Stimulated activated CD4-positive, alpha-beta T cell treated with anti-CD3 and anti-CD28 coated beads, TNF-alpha, amount 100 ng/mL, for 1 hour (primary cell): ENCODE data around the gene MAN1C1.

Source experiments
- DNase-seq, 3 donors: peaks; one replicate each; pipeline ENCODE4 v3.0.0-alpha.2; 2020; ENCODE audit warnings: low read depth in 3 of 3, low spot score in 1 of 3

The MAN1C1 gene

DNA sequence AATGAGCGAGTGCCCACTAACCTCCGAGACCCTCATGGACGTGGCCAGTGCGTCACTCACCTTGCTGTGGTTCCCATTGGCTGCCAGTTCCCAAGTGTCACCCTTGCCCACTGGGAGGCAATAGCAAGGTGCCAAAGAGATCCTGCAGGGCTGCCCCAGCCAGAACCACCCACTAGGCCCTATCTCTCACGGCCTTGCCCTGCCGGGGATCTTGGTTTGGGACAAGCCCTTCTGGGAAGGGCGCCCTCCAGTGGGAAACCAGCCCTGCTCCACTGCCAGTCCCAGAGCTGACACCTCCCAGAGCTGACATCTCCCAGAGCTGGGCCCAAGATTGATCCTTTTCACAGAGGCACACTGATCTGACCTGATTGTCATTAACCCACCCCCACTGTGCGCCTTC lies 181.3 kb downstream of the MAN1C1 start:
- DNase-seq, result no peak

DNA sequence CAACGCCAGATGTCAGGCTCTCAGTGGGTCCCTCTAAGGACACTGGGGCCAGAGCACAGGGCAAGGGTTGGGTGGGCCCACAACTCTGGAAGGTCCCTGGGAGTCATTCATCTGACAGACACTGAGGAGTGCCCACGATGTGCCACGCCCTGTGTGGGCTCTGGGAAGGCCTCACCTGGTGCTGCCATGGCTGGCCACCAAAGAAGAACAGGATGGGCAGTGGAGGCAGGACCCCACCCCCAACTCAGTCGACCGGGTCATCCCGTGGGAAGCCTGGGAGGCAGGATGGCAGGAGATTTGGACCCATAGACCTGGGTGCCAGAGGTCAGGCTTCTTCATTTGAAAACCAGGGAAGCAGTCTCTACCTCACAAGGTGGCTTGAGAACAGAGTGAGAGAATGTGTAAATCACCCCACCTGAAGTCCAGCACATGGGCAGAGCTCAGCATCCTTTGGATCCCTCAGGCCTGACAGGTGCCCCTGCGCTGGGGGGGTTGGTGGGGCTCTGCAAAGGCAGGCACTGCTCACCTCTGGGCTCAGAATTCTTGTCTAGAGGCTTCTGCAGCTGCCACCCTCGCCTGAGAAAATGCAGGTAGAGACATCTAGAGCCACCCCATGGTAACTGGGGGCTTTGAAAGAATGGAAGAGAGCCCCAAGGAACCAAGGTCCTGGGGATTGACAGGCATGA lies 182.2 kb downstream of the MAN1C1 start:
- no peak for DNase-seq

GRCh38 chr1:25799352-25799934 lies 182.9 kb downstream of the MAN1C1 start:
- DNase-seq, result no peak

DNA sequence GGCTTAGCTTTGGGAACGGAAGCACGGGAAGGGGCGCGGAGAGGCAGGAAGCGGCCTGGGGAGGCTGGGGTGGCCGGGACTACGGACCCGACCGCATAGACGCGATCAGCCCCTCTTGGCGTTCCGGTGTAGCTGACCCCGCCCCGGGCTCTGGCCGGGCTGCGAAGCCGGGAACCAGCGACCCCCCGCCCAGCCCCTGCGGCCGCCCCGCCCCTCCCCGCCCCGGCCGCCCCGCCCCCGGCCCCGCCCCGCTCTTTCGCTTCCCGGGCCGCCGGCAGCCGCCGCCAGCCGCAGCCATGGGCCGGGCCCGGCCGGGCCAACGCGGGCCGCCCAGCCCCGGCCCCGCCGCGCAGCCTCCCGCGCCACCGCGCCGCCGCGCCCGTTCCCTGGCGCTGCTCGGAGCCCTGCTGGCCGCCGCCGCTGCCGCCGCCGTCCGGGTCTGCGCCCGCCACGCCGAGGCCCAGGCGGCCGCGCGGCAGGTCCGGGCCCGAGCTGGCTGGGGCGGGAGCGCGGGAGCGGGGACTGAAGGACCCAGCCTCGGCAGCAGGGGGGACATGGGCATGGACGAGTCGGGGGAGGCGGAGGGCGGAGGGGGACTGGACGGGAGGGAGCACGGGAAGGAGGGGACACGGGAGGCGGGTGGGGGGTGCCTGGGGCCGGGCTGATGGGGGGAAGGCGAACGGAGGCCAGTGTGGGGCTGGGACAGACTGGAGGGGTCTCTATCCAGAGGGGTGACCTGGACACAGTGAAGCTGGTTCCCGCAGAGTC lies 183.5 kb downstream of the MAN1C1 start, which contains the start of gene SELENON:
SELENON (plus strand) TSS at position 259 of the 768 bp plus-strand sequence; CDS start at position 297, 38 bp downstream.
- no peak for DNase-seq

DNA sequence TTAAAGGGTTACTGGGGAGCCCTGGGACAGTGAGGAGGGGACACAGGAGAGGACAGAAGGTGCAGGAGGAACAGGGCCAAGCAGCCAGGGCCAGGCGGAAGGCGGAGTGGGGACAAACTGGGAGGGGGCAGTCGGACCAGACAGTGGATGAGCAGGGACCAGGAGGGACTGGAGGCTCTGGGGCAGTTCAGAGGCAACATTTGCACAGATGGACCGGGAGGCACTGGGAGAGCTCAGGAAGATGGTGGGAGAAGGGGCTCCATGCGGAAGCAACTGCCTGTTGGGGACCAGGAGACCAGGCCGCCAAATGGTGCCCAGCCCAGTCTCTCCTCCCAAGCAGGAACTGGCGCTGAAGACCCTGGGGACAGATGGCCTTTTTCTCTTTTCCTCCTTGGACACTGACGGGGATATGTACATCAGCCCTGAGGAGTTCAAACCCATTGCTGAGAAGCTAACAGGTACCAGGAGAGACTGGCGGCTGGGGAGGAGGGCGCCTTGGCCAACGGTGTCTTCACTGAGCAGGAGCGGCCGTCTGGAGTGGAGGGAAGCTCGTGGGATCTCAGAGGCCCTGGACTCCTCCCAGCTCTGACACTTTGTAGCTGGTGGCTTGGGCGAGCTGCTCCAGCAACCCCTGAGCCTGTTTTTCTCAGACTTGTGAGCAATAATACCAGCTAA lies 184.2 kb downstream of the MAN1C1 start:
- no peak for DNase-seq

DNA sequence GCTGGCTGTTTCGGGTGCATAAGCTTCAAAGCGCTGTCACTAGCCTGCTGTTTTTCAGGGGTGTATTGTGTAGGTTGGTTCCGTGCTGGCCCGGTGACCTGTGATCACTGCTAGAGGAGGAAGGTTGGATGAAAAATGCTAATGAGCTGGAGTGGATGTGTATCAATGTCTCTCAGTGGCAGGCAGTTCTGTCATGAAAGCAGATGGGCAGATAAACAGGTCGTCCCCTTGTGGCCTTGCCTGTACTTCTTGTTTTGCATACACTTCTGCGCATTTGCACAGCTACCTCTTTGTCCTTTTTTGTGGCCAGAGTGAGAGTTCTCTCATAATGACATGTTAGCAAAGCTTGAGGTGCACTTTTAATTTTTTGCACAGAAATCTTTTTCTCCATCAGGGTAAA lies 186.3 kb downstream of the MAN1C1 start:
- no peak for DNase-seq

DNA sequence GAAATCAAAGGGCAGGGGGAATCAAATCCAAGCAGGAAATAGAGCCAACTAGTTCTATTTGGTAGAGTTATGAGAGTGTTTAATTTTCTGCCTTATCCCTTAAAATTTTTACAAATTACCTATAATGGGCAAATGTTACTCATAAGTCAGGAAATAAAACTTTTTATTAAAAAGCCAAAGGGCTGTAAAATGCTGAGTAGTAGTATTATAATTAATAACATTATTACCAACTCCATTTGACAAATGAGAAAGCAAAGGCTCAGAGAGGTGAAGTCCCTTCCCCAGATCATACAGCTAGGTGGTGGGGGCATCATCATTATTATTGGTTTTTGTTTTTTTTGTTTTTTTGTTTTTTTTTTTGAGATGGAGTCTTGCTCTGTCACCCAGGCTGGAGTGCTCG lies 186.8 kb downstream of the MAN1C1 start:
- no peak for DNase-seq

DNA sequence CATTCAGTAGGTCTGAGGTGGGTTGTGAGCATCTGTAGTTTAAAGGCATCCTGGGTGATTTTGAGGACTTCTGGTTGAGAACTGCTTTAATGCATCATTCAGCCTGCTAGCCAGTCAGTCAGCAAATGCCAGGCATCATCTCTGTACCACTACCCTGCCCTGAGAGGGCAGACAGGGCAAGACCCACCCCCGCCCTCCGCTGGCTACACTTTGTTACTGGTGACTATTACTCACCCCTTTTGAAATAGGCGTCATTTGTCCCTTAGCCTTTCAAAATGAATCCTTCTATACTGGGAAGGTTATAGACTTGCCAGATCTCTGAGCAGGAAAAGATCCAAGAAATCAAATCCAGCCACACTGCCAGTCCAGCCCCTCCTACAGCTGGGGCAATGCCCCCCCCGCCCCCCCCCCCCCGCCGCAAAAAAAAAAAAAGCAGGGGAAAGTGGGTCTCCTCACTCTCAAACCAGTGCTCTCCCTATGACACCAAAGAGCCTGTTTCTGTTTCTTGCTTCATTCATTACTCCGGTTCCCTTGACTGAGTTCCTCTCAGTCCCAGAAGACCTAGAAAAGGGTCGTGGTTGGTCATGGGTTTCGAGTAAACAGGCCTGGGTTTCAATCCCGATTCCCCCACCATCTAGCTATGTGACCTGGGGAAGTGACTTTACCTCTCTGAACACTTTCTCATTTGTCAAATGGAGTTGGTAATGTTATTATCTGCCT lies 187.8 kb downstream of the MAN1C1 start:
- no peak for DNase-seq

GRCh38 chr1:25804964-25805862 lies 188.6 kb downstream of the MAN1C1 start:
- no peak for DNase-seq

DNA sequence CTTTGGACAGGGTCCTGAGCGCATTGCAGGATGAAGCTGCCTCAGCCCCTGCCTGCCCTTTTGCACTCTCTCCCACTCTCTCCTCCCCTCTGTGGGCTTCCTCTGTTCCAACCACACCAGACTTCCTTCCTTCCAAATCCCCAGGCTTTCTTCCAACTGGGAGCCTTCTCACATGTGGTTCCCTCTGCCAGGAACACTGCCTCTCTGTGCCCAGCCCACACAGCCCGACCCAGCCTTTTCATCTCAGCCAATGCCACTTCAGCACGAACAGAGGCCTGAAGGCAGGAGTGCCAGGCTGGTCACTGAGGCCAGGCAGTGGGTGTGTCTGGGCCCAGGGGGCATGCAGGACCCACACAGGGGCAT lies 189.3 kb downstream of the MAN1C1 start:
- no peak for DNase-seq

DNA sequence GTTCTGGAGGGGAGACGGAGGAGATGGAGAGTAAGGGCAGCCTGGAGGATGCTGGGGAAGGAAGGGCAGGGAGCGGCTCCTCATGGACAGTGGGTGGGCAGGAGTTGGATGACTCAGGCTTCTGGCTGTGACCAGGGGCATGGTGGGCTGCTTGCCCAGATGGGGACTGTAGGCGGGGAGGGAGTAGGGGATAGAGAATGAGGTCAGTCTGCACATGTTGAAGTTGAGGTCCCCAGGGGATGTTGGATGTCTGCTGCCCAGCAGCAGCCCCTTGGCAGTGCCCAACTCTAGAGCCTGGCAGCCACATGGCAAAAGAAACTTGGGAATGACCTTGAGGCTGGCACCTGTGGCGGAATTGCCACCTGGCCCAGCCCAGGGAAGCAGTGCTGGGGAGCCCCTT lies 189.8 kb downstream of the MAN1C1 start:
- no peak for DNase-seq

DNA sequence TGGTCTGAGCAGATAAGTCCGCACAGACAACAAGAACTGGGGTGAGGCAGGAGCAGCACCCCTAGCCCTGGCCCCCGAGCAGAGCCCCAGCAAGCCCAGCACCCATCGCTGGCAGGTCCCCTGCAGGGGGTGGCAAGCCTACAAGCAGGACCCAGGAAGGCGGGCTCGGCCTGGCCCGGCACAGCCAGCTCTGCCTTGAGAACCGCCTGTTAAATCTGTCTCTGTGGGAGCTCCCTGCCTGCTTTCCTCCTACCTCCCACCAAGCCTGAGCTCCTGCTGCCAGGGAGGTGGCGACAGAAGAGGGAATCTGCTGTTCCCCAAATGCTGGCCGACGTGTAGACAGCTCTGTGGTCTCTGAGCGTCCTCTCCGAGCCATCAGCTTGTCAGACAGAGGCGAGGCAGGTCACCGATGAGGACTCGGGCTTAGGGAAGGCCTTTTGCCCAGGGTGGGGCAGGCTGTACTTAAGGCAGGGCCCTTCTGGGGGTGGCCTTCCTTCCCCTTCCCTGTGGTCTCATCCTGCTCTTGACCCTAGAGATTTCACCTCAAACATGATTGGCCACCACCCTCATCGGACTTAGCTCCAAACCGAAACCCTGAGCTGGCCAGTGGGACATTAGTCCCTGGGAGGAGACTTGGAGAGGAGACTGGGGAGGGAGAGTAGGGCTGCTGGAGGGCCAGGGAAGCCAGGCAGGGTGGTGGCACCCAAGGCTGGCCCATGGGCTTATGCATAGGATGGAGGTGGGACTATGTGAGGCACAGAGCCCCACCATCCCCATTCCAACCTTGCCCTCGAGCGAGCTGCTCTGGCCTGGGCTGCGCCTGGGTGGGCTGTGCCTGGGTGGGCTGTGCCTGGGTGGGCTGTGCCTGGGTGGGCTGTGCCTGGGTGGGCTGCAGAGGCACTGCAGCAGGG lies 191.1 kb downstream of the MAN1C1 start:
- DNase-seq, result no peak

GRCh38 chr1:25808481-25809244 lies 192.1 kb downstream of the MAN1C1 start:
- no peak for DNase-seq

DNA sequence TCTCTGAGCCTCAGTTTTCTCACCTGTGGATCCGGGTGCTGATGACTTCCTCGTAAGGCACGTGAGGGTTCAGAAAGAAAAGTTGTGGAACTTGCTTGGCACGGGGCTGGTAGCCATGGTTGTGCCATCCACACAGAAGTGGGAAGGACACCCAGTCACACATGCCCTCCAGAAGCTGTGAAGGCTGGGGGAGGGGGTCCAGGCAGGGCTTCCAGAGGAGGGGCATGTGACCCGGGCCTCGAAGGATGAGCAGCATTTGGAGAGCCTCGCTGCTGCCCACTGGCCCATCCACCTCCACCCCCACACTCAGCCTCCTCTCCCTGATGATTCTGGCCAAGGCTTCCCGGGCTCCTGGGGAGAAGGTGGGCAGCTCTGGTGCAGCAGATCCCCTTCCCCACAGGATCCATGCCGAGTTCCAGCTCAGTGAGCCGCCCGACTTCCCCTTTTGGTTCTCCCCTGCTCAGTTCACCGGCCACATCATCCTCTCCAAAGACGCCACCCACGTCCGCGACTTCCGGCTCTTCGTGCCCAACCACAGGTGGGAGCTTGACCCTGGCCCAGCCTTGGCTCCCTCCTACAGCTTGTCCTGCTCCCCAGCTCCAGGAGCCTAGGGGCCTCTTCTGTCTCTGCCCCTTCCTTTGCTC lies 192.8 kb downstream of the MAN1C1 start:
- no peak for DNase-seq

- DNase-seq, result no peak
Observed at GRCh38 chr1:25809929-25810328, 193.3 kb downstream of the MAN1C1 start.

GRCh38 chr1:25810341-25811299 lies 194.0 kb downstream of the MAN1C1 start:
- DNase-seq, result peak; percentile 43 to 85 (median 66)
